WTC11 (cell line): ENCODE measurements around the gene CDC42EP4. TPM values are rescaled to one million over a fixed set of nuclear protein-coding genes. Genes with fewer than 3 reads are reported as not detected.

ENCODE experiments used
- ATAC-seq: fragments of 200-7000 bp; cut with Tn5 transposase; 2 replicates; pipeline ENCODE4 v1.10.0; 2021; ENCODE audit warnings: mild to moderate bottlenecking, moderate library complexity
- CTCF ChIA-PET: fragments of 300-600 bp; sonication (Branson Sonifier 250); formaldehyde crosslinking; loops from one replicate; lab custom pipeline; 2021; ENCODE audit warnings: antibody characterized with exemption; lab: Charles Lee
- POLR2A ChIA-PET: fragments of 350-600 bp; sonication (Branson Sonifier 250); formaldehyde crosslinking; loops from one replicate; lab custom pipeline; 2021; ENCODE audit warnings: antibody characterized with exemption; lab: Charles Lee
- DNase-seq: peaks from one replicate; pipeline ENCODE4 v3.0.0; 2021; ENCODE audit warnings: low spot score
- H3K27ac Mint-ChIP-seq: 2 replicates; pipeline ENCODE4 v1.8.0; 2021; ENCODE audit warnings: mixed read lengths
- H3K27me3 Mint-ChIP-seq: 2 replicates; pipeline ENCODE4 v1.8.0; 2021; ENCODE audit warnings: low read depth, mild to moderate bottlenecking, moderate library complexity, mixed read lengths
- H3K36me3 Mint-ChIP-seq: 2 replicates; pipeline ENCODE4 v1.8.0; 2021; ENCODE audit warnings: mixed read lengths
- H3K4me1 Mint-ChIP-seq: 2 replicates; pipeline ENCODE4 v1.8.0; 2022; ENCODE audit warnings: mixed read lengths
- H3K4me3 Mint-ChIP-seq: 2 replicates; pipeline ENCODE4 v1.8.0; 2021; ENCODE audit warnings: mild to moderate bottlenecking, moderate library complexity, mixed read lengths
- H3K9me3 Mint-ChIP-seq: 2 replicates; pipeline ENCODE4 v1.8.0; 2021; ENCODE audit warnings: mixed read lengths
- ATF1 ChIP-seq: sonication (generic); formaldehyde crosslinking; IDR thresholded peaks from 2 replicates; pipeline ENCODE4 v1.8.1; 2023; ENCODE audit warnings: mild to moderate bottlenecking, moderate library complexity, missing genetic modification reagents
- EMX1 ChIP-seq: fragments of 250-450 bp; sonication (Bioruptor Pico); IDR thresholded peaks from 2 replicates; pipeline ENCODE4 v1.8.0; 2021; ENCODE audit warnings: mild to moderate bottlenecking
- ESRRA ChIP-seq: sonication (generic); formaldehyde crosslinking; IDR thresholded peaks from 2 replicates; pipeline ENCODE4 v1.8.1; 2022; ENCODE audit warnings: mild to moderate bottlenecking, missing genetic modification reagents, borderline replicate concordance
- FOXJ3 ChIP-seq: sonication (generic); formaldehyde crosslinking; IDR thresholded peaks from 2 replicates; pipeline ENCODE4 v1.9.0; 2021; ENCODE audit warnings: missing genetic modification reagents, mild to moderate bottlenecking, borderline replicate concordance
- GTF2I ChIP-seq: fragments of 250-450 bp; sonication (Bioruptor Pico); conservative IDR thresholded peaks from 2 replicates; pipeline ENCODE4 v1.4.0; 2021; ENCODE audit warnings: mild to moderate bottlenecking
- MYBL2 ChIP-seq: sonication (generic); formaldehyde crosslinking; IDR thresholded peaks from 2 replicates; pipeline ENCODE4 v1.8.1; 2023; ENCODE audit warnings: mild to moderate bottlenecking, moderate library complexity, missing genetic modification reagents
- NR3C1 ChIP-seq: sonication (generic); formaldehyde crosslinking; conservative IDR thresholded peaks from 2 replicates; pipeline ENCODE4 v1.8.1; 2023; ENCODE audit warnings: low read depth, mild to moderate bottlenecking, missing genetic modification reagents
- RELA ChIP-seq: sonication (generic); formaldehyde crosslinking; IDR thresholded peaks from 2 replicates; pipeline ENCODE4 v1.8.1; 2022; ENCODE audit warnings: missing genetic modification reagents, mild to moderate bottlenecking, borderline replicate concordance
- SOX15 ChIP-seq: fragments of 250-450 bp; sonication (Bioruptor Pico); IDR thresholded peaks from 2 replicates; pipeline ENCODE4 v1.9.0; 2021; ENCODE audit warnings: mild to moderate bottlenecking
- TEAD4 ChIP-seq: sonication (generic); formaldehyde crosslinking; IDR thresholded peaks from 2 replicates; pipeline ENCODE4 v1.8.0; 2022; ENCODE audit warnings: mild to moderate bottlenecking, missing genetic modification reagents
- ZNF232 ChIP-seq: sonication (generic); formaldehyde crosslinking; IDR thresholded peaks from 2 replicates; pipeline ENCODE4 v1.8.0; 2022; ENCODE audit warnings: mild to moderate bottlenecking, missing genetic modification reagents
- ZNF263 ChIP-seq: sonication (generic); formaldehyde crosslinking; IDR thresholded peaks from 2 replicates; pipeline ENCODE4 v1.8.1; 2022; ENCODE audit warnings: low read depth, mild to moderate bottlenecking, moderate library complexity, missing genetic modification reagents
- ZNF396 ChIP-seq: fragments of 250-450 bp; sonication (Bioruptor Pico); IDR thresholded peaks from 2 replicates; pipeline ENCODE4 v1.8.0; 2021; ENCODE audit warnings: mild to moderate bottlenecking, moderate library complexity, borderline replicate concordance
- ZNF416 ChIP-seq: fragments of 250-450 bp; sonication (Bioruptor Pico); IDR thresholded peaks from 2 replicates; pipeline ENCODE4 v1.9.0; 2021; ENCODE audit warnings: mild to moderate bottlenecking, inconsistent platforms
- ZNF671 ChIP-seq: fragments of 250-450 bp; sonication (Bioruptor Pico); IDR thresholded peaks from 2 replicates; pipeline ENCODE4 v1.8.0; 2021; ENCODE audit warnings: mild to moderate bottlenecking
- total RNA-seq: library from RNA; stranded (reverse); gene quantifications from 3 replicates; pipeline ENCODE4 v1.2.3, GENCODE V29; 2021
- TF ChIP-seq, protein P1 (sequence below): fragments of 250-450 bp; sonication (Bioruptor Pico); conservative IDR thresholded peaks from 2 replicates; pipeline ENCODE4 v1.9.0; 2021; ENCODE audit warnings: mild to moderate bottlenecking
- TF ChIP-seq, protein P2 (sequence below): fragments of 250-450 bp; sonication (Bioruptor Pico); IDR thresholded peaks from 2 replicates; pipeline ENCODE4 v2.1.2; 2022; ENCODE audit warnings: mild to moderate bottlenecking, moderate library complexity
- TF ChIP-seq, protein P3 (sequence below): sonication (generic); formaldehyde crosslinking; conservative IDR thresholded peaks from 2 replicates; pipeline ENCODE4 v1.8.1; 2023; ENCODE audit warnings: mild to moderate bottlenecking, low read depth, missing genetic modification reagents, moderate library complexity
- TF ChIP-seq, protein P4 (sequence below): sonication (generic); formaldehyde crosslinking; IDR thresholded peaks from 2 replicates; pipeline ENCODE4 v1.8.1; 2023; ENCODE audit warnings: mild to moderate bottlenecking, missing genetic modification reagents, borderline replicate concordance
- TF ChIP-seq, protein P5 (sequence below): sonication (generic); formaldehyde crosslinking; IDR thresholded peaks from 2 replicates; pipeline ENCODE4 v1.8.1; 2022; ENCODE audit warnings: low read depth, missing genetic modification reagents, borderline replicate concordance

The CDC42EP4 gene
- total RNA-seq, 1 experiment from 2014 or later, result 18.8 TPM

DNA sequence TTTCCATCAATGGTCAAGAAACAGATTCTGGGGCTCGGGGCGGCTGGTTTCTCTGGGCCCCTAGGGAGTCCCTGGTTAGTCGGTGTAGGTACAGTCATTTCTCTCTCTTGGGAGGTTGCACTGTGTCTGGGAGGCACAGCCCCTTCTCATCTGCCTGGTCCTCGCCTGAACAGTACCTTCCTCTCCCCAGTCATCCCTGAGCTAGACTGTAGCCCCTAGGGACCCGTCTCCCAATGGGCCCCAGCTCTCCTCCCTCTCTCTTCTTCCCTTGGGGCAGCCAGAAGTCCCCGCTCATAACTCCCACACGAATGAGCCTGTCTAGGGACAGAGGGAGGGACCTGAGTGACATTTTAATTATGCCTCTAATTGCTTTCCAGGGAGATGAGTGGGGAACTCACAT is 29.9 kb downstream of the CDC42EP4 start:
- TF ChIP-seq, protein P1, sequence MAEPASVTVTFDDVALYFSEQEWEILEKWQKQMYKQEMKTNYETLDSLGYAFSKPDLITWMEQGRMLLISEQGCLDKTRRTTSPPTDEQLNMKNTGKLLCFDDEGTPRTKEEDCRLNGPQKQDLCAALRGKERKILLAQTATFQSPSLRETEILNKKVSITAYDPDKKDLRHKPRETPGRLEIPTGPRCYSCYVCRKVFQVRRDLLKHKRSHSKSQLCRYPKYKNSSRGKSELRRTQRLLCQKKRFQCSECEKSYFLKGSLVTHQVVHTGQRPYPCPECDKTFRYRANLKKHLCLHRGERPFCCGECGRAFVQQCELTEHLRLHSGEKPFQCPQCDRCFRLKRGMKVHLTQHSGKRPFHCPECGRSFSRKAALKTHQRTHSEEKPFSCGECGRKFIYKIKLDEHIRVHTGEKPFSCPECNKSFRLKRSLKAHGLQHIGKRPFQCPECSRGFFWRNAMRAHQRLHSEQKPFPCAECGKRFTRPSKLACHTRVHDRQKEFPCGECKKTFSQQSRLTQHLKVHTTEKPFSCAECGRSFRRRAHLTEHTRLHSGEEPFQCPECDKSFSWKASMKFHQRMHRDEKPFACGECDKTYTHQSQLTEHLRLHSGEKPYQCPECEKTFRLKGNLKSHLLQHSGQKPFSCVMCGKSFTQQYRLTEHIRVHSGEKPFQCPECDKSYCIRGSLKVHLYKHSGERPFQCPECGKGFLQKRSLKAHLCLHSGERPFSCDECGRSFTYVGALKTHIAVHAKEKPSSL (CRISPR knock-in tag), result no peak
- TF ChIP-seq ZNF232 (no peak), ATF1 (CRISPR knock-in tag) (no peak), ZNF416 (no peak)
- TF ChIP-seq, protein P2, sequence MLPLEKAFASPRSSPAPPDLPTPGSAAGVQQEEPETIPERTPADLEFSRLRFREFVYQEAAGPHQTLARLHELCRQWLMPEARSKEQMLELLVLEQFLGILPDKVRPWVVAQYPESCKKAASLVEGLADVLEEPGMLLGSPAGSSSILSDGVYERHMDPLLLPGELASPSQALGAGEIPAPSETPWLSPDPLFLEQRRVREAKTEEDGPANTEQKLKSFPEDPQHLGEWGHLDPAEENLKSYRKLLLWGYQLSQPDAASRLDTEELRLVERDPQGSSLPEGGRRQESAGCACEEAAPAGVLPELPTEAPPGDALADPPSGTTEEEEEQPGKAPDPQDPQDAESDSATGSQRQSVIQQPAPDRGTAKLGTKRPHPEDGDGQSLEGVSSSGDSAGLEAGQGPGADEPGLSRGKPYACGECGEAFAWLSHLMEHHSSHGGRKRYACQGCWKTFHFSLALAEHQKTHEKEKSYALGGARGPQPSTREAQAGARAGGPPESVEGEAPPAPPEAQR (CRISPR knock-in tag), result no peak
- TF ChIP-seq, protein P3, sequence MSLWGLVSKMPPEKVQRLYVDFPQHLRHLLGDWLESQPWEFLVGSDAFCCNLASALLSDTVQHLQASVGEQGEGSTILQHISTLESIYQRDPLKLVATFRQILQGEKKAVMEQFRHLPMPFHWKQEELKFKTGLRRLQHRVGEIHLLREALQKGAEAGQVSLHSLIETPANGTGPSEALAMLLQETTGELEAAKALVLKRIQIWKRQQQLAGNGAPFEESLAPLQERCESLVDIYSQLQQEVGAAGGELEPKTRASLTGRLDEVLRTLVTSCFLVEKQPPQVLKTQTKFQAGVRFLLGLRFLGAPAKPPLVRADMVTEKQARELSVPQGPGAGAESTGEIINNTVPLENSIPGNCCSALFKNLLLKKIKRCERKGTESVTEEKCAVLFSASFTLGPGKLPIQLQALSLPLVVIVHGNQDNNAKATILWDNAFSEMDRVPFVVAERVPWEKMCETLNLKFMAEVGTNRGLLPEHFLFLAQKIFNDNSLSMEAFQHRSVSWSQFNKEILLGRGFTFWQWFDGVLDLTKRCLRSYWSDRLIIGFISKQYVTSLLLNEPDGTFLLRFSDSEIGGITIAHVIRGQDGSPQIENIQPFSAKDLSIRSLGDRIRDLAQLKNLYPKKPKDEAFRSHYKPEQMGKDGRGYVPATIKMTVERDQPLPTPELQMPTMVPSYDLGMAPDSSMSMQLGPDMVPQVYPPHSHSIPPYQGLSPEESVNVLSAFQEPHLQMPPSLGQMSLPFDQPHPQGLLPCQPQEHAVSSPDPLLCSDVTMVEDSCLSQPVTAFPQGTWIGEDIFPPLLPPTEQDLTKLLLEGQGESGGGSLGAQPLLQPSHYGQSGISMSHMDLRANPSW (CRISPR knock-in tag), result no peak
- TF ChIP-seq, protein P4, sequence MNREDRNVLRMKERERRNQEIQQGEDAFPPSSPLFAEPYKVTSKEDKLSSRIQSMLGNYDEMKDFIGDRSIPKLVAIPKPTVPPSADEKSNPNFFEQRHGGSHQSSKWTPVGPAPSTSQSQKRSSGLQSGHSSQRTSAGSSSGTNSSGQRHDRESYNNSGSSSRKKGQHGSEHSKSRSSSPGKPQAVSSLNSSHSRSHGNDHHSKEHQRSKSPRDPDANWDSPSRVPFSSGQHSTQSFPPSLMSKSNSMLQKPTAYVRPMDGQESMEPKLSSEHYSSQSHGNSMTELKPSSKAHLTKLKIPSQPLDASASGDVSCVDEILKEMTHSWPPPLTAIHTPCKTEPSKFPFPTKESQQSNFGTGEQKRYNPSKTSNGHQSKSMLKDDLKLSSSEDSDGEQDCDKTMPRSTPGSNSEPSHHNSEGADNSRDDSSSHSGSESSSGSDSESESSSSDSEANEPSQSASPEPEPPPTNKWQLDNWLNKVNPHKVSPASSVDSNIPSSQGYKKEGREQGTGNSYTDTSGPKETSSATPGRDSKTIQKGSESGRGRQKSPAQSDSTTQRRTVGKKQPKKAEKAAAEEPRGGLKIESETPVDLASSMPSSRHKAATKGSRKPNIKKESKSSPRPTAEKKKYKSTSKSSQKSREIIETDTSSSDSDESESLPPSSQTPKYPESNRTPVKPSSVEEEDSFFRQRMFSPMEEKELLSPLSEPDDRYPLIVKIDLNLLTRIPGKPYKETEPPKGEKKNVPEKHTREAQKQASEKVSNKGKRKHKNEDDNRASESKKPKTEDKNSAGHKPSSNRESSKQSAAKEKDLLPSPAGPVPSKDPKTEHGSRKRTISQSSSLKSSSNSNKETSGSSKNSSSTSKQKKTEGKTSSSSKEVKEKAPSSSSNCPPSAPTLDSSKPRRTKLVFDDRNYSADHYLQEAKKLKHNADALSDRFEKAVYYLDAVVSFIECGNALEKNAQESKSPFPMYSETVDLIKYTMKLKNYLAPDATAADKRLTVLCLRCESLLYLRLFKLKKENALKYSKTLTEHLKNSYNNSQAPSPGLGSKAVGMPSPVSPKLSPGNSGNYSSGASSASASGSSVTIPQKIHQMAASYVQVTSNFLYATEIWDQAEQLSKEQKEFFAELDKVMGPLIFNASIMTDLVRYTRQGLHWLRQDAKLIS (CRISPR knock-in tag), result no peak
- TF ChIP-seq, all 79 proteins: peak for 0
- H3K27me3 Mint-ChIP-seq, result no peaks in the 10 kb centered on the region
- H3K36me3 Mint-ChIP-seq, result peaks cover 2% of the 10 kb centered on the region; the same call in 1 of the 2 replicates
- no peak for ATAC-seq
- H3K4me1 Mint-ChIP-seq, result peaks cover 25% of the 10 kb centered on the region
- H3K4me3 Mint-ChIP-seq, result no peak overlapping the region
- ChIA-PET CTCF (interaction anchor here (0.9 to 2.0 kb wide), 5 partner anchors 10 to 88 kb away, joined by 3 to 4 read pairs (median 3); partner anchors contain the start of gene CDC42EP4), POLR2A (interaction anchor here (0.9 kb wide), 1 partner anchor 23 kb away, joined by 3 read pairs; no protein-coding TSS in a partner anchor)
- no peak for DNase-seq
- no peak overlapping the region for H3K27ac Mint-ChIP-seq
- no peaks in the 10 kb centered on the region for H3K9me3 Mint-ChIP-seq

DNA sequence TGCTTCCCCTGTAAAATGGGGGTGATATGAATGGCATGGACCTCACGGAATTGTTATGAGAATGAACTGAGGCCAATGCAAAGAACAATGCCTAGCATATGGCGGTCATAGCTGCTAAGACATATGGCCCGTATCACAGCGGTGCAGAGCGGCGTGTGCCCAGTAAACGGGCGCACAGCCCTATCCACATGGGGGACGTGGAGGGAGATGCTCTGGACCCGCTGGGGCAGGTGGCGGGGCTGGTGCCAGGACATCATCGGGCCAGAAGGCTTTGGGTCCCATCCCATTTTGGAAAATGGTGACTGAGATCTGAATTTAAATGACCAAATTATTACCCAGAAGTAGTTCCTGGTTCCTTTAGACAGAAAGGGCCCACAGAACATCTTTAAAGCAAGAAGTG is 31.6 kb downstream of the CDC42EP4 start:
- ATAC-seq, result no peak
- POLR2A ChIA-PET, result interaction anchor here (1.0 kb wide), 1 partner anchor 63 kb away, joined by 3 read pairs; no protein-coding TSS in a partner anchor
- Mint-ChIP-seq H3K36me3 (no peaks in the 10 kb centered on the region), H3K4me3 (no peak overlapping the region), H3K4me1 (peaks cover 17% of the 10 kb centered on the region), H3K27ac (no peak overlapping the region)
- DNase-seq, result no peak
- TF ChIP-seq TEAD4 (CRISPR knock-in tag) (no peak), ZNF416 (no peak), NR3C1 (no peak), SOX15 (CRISPR knock-in tag) (no peak), ZNF263 (CRISPR knock-in tag) (no peak), ZNF396 (CRISPR knock-in tag) (no peak), GTF2I (CRISPR knock-in tag) (no peak), ESRRA (CRISPR knock-in tag) (no peak), MYBL2 (CRISPR knock-in tag) (no peak), EMX1 (CRISPR knock-in tag) (no peak), ZNF671 (CRISPR knock-in tag) (no peak), FOXJ3 (CRISPR knock-in tag) (no peak), RELA (CRISPR knock-in tag) (no peak)
- TF ChIP-seq, protein P5, sequence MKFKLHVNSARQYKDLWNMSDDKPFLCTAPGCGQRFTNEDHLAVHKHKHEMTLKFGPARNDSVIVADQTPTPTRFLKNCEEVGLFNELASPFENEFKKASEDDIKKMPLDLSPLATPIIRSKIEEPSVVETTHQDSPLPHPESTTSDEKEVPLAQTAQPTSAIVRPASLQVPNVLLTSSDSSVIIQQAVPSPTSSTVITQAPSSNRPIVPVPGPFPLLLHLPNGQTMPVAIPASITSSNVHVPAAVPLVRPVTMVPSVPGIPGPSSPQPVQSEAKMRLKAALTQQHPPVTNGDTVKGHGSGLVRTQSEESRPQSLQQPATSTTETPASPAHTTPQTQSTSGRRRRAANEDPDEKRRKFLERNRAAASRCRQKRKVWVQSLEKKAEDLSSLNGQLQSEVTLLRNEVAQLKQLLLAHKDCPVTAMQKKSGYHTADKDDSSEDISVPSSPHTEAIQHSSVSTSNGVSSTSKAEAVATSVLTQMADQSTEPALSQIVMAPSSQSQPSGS (CRISPR knock-in tag), result no peak
- TF ChIP-seq, protein P3 (CRISPR knock-in tag), result no peak
- TF ChIP-seq, all 79 proteins: peak for 0
- H3K9me3 Mint-ChIP-seq, result no peaks in the 10 kb centered on the region
- H3K27me3 Mint-ChIP-seq, result no peaks in the 10 kb centered on the region
- CTCF ChIA-PET, result no interaction called here
